H1 (cell line): ENCODE results near the gene TLE1. TPM values are rescaled to one million over a fixed set of nuclear protein-coding genes. Genes with fewer than 3 reads are reported as not detected.

Experiments used
- RNF2 ChIP-seq: fragments of 200-900, 300-1000 bp; sonication (generic); IDR thresholded peaks from 2 replicates; pipeline ENCODE4 v1.7.1; 2016; ENCODE audit warnings: borderline replicate concordance, low read depth, mild to moderate bottlenecking, antibody characterized with exemption, low read length; ENCODE audit not compliant: poor library complexity, severe bottlenecking; ENCODE audit errors: missing control alignments
- polyA plus RNA-seq, 7 experiments: library from polyadenylated mRNA; depleted of rRNA in 3 of 7; stranded (reverse) in 5 of 7; unstranded in 2 of 7; fragments of >200 nt in 5 of 7; fragments of 200-250 nt in 2 of 7; gene quantifications; 1 replicate in 5 of 7; 2 replicates in 1 of 7; 4 replicates in 1 of 7; pipeline versions ENCODE4 v1.2.1 to v1.2.3, GENCODE V29; 2011 to 2013; ENCODE audit warnings: missing spikeins in 2 of 7, mixed read lengths in 2 of 7
- total RNA-seq: library from RNA; stranded (reverse); fragmentation: NEBNext Ultra II Directional; extraction: Animal tissue kit (Norgen Biotek cat#: 25700); gene quantifications from 2 replicates; pipeline ENCODE4 v1.2.1, GENCODE V29; 2021

Gene TLE1
- total and polyA plus RNA-seq, 2 of the 8 experiments (the other 6 are each of a cell fraction or from before 2014, with no cell fraction given) = 81.8 to 91.6 TPM

- TF ChIP-seq RNF2 = no peak
- TF ChIP-seq, all 59 proteins: peak for 0
These were observed 9.3 kb downstream of the TLE1 start (continued) for GRCh38 chr9:81680006-81680405.
